Neutrophil (primary cell): ENCODE results near the gene OSBPL7.

Experiments used
- H3K27ac ChIP-seq: fragments of 200-600 bp; sonication (generic); 2 replicates; pipeline ENCODE4 v1.5.1; 2016; ENCODE audit warnings: mild to moderate bottlenecking, moderate library complexity
- H3K27me3 ChIP-seq: fragments of 200-600 bp; sonication (generic); 2 replicates; pipeline ENCODE4 v1.6.0; 2016; ENCODE audit warnings: mild to moderate bottlenecking
- H3K36me3 ChIP-seq: fragments of 200-600 bp; sonication (generic); 2 replicates; pipeline ENCODE4 v1.5.1; 2017
- H3K4me1 ChIP-seq, 2 experiments: fragments of 200-600 bp in 1 of 2; sonication (generic) in 1 of 2; 1 replicate in 1 of 2; 2 replicates in 1 of 2; pipeline versions ENCODE4 v1.5.1 to v1.6.1; 2013 to 2016; ENCODE audit warnings: low read depth in 1 of 2, low read length in 1 of 2, mild to moderate bottlenecking in 1 of 2, moderate library complexity in 1 of 2; ENCODE audit not compliant: control insufficient read depth in 1 of 2, insufficient read depth in 1 of 2
- H3K4me3 ChIP-seq, 2 experiments: fragments of 200-600 bp in 1 of 2; sonication (generic) in 1 of 2; 1 replicate in 1 of 2; 2 replicates in 1 of 2; pipeline ENCODE4 v1.5.1; 2013 to 2016; ENCODE audit warnings: low read depth in 1 of 2, low read length in 1 of 2, mild to moderate bottlenecking in 1 of 2, moderate library complexity in 1 of 2
- H3K9me3 ChIP-seq: fragments of 200-600 bp; sonication (generic); 2 replicates; pipeline ENCODE4 v1.5.1; 2016
- TF ChIP-seq, protein P1 (sequence below): fragments of 200-600 bp; sonication (generic); IDR thresholded peaks from 2 replicates; pipeline ENCODE4 v1.5.1; 2016; ENCODE audit warnings: antibody characterized with exemption

The OSBPL7 gene

DNA sequence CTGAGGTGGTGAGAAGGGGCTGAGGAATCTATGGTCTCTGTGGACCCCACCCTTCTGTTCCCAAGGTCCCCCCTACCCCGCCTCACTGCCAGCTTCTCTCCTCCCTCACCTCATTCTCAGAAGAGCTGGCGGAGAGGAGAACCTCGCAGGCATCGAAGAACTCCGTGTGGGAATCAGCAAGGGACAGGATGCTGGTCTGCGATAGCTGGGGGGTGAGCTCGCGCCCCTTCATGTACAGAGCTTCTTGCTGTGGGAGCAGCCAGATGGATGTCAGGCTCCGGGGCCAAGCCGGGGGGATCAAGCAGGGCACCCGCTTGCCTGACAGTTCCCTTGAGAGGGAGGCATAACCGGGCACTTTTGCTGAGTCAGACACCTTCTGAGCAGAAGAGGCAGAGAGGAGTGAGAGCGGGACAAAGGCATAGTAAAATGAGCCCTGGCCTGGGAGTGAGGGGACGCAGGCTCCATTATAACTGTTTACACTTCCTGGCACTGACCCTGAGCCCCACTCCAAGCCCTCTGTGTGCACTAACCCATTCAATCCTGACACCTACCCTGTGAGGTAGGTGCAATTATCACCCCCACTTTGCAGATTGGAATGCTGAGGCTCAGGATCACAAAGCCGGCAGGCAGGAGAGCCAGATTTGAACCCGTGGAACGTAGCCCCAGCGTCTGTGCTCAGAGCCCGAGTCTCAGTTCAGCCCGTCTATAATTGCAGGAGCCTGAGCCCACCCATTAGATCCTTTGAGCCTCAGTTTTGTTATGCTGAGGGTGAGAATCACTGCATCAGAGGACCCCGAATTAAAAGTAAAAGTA lies 6.3 kb downstream of the OSBPL7 start:
- Histone ChIP-seq H3K4me1 (peaks cover 0 to 6% of the 10 kb centered on the region in 2 experiments), H3K4me3 (no peak overlapping the region), H3K27me3 (no peaks in the 10 kb centered on the region), H3K27ac (no peak overlapping the region), H3K36me3 (peaks cover 86% of the 10 kb centered on the region), H3K9me3 (no peaks in the 10 kb centered on the region)
- TF ChIP-seq, protein P1, sequence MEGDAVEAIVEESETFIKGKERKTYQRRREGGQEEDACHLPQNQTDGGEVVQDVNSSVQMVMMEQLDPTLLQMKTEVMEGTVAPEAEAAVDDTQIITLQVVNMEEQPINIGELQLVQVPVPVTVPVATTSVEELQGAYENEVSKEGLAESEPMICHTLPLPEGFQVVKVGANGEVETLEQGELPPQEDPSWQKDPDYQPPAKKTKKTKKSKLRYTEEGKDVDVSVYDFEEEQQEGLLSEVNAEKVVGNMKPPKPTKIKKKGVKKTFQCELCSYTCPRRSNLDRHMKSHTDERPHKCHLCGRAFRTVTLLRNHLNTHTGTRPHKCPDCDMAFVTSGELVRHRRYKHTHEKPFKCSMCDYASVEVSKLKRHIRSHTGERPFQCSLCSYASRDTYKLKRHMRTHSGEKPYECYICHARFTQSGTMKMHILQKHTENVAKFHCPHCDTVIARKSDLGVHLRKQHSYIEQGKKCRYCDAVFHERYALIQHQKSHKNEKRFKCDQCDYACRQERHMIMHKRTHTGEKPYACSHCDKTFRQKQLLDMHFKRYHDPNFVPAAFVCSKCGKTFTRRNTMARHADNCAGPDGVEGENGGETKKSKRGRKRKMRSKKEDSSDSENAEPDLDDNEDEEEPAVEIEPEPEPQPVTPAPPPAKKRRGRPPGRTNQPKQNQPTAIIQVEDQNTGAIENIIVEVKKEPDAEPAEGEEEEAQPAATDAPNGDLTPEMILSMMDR: no peak

DNA sequence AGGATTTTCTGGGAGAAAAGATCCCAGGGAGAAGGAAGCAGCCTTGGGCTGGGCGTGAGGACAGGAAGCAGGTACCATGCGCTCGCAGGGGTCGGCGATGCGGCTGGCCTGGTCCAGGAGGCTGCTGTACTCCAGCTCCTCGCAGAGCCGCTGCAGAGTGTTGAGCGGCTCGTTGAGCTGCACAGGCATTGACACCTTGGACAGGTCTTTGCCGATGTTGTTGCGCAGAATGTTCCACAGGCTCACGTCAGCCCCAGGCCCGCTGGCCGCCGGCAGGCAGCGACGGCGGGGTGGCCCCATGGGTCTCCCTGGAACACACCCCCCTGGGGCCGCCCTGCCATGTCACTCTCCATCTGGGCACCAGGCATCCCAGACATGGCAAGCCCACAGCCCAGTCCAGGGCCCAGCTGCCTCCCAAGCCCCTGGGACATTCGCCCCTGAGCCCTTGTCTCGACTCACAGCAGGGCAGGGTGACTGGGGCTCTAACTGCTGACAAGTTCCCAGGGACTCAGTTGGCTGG lies 8.0 kb downstream of the OSBPL7 start:
- Histone ChIP-seq H3K36me3 (peaks cover 98% of the 10 kb centered on the region), H3K9me3 (no peaks in the 10 kb centered on the region), H3K4me3 (no peak overlapping the region), H3K4me1 (no peaks in the 10 kb centered on the region), H3K27ac (no peak overlapping the region), H3K27me3 (no peaks in the 10 kb centered on the region)
- TF ChIP-seq, protein P1: no peak

DNA sequence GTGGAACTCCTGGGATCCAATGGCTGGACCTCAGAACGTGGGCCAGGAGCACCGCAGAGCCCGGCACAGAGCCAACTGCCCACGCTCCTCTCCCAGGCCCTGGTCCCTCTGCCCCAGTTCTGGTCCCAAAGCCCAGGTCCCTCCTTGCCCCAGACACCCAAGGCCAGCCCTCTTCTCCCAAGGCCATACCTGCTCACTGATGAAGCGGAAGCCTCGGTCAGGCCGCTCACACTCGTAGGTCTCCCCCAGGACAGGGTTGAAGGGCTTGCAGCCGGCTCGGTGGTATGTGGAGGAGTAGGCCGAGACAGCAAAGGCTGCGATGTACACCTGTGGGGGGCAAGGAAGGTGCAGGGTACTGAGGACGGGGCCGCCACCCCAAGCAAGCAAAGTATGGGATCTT lies 8.5 kb downstream of the OSBPL7 start:
- TF ChIP-seq, protein P1: no peak
- no peaks in the 10 kb centered on the region for H3K9me3 ChIP-seq
- H3K4me3 ChIP-seq: no peak overlapping the region
- no peak overlapping the region for H3K27ac ChIP-seq
- no peaks in the 10 kb centered on the region for H3K4me1 ChIP-seq
- no peaks in the 10 kb centered on the region for H3K27me3 ChIP-seq
- peaks cover 98% of the 10 kb centered on the region for H3K36me3 ChIP-seq

DNA sequence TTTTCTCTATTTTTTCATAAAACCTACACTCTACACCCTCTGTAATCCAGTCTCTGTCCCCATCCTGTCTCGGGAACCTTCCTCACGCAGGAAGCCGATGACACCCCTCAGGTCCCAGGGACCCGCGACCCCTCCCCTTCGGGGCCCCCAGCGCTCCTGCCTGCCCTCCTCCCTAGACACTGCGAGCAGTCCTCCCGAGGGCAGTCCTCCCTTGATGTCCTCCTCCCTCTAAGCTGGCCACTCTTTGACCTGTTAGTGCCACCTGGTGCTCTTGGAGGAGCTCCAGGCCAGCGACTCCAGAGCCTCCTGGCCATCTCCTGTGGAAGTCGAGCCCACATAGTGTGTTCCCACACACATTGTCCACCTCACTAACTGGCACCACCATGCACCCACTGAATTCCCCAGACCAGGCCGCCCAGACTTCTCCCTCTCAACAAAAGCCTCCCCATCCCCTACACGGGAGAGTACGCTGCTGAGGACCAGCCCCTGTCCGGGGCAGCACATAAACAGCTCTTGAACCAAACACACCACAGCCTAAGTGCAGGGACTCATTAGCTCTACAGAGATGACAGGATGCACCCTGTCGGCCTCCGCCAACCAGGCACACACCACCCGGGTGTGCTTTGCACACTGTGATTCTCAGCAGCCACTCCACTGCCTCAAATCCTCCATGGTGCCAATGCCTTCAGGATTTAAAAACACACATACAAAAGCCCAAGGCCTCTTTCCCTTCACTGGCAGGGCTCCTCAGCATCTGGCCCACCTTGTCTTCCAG lies 9.3 kb downstream of the OSBPL7 start:
- TF ChIP-seq, protein P1: no peak
- H3K27ac ChIP-seq: no peak overlapping the region
- H3K4me3 ChIP-seq: no peak overlapping the region
- no peaks in the 10 kb centered on the region for H3K4me1 ChIP-seq
- H3K9me3 ChIP-seq: no peaks in the 10 kb centered on the region
- peaks cover 98% of the 10 kb centered on the region for H3K36me3 ChIP-seq
- H3K27me3 ChIP-seq: no peaks in the 10 kb centered on the region

DNA sequence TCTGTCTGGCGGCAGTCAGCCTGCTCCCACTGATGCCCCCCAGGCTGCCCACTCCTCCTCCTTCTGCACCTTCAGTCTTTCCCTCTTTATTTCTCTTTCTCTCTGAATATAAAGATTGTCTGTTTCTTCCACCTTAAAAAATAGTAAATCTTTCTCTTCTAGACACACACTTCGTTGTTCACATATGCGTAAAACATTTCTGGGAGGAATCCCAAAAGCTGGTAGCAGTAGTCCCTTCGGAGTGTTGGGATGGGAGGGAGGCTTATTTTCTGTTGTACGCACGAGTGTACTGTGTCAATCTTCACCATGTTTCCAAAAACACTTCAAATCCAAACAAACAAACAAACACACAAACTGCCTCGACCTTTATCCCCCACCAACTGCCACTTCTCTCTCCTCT lies 9.9 kb downstream of the OSBPL7 start:
- Histone ChIP-seq H3K27ac (no peak overlapping the region), H3K27me3 (no peaks in the 10 kb centered on the region), H3K4me3 (no peak overlapping the region), H3K36me3 (peaks cover 98% of the 10 kb centered on the region), H3K4me1 (no peaks in the 10 kb centered on the region), H3K9me3 (no peaks in the 10 kb centered on the region)
- TF ChIP-seq, protein P1: no peak
